ENCODE data around the gene CEBPB. TPM values are rescaled to one million over a fixed set of nuclear protein-coding genes. Genes with fewer than 3 reads are reported as not detected.

The CEBPB gene
- total RNA-seq, result 10 to 100 TPM; 17.9 to 24.1 TPM

GRCh38 chr20:50190251-50191064 is at the start of gene CEBPB:
Gene CEBPB (plus strand): TSS chr20:50190830. CDS start chr20:50191034, 204 bp downstream.
- CTCF ChIA-PET, result interaction anchor here (0.7 to 2.6 kb wide), 12 partner anchors 11 to 380 kb away, joined by 3 to 10 read pairs (median 3); no protein-coding TSS in a partner anchor
- peaks cover 16% of the 10 kb centered on the region for H3K36me3 Mint-ChIP-seq (ENCODE audit: low read depth)
- H3K27me3 Mint-ChIP-seq, result peaks cover 8% of the 10 kb centered on the region
- peak within 1 kb of the TSS; percentile 92 for H3K27ac Mint-ChIP-seq
- POLR2A ChIA-PET, result interaction anchor here (0.7 to 1.1 kb wide), 2 partner anchors 139 to 148 kb away, joined by 3 to 4 read pairs; no protein-coding TSS in a partner anchor
- H3K9me3 Mint-ChIP-seq, result no peaks in the 10 kb centered on the region
- H3K4me1 Mint-ChIP-seq, result peaks cover 30% of the 10 kb centered on the region
- H3K4me3 Mint-ChIP-seq, result peak within 1 kb of the TSS; percentile 81
- DNase-seq, result peak; percentile 88

- Mint-ChIP-seq H3K9me3 (no peaks in the 10 kb centered on the region), H3K4me1 (peaks cover 22% of the 10 kb centered on the region), H3K27ac (no peak overlapping the region), H3K4me3 (no peak overlapping the region), H3K27me3 (no peaks in the 10 kb centered on the region), H3K36me3 (ENCODE audit: low read depth) (peaks cover 23% of the 10 kb centered on the region)
- CTCF ChIA-PET, result interaction anchor here (1.5 kb wide), 1 partner anchor 19 kb away, joined by 4 read pairs; no protein-coding TSS in a partner anchor
- POLR2A ChIA-PET, result interaction anchor here (0.6 kb wide), 1 partner anchor 139 kb away, joined by 8 read pairs; no protein-coding TSS in a partner anchor
- DNase-seq, result no peak
Measured at GRCh38 chr20:50141018-50141675, 49.5 kb upstream of the CEBPB start.

GRCh38 chr20:50141811-50142561 is 48.6 kb upstream of the CEBPB start:
- Mint-ChIP-seq H3K4me1 (peaks cover 31% of the 10 kb centered on the region), H3K9me3 (no peaks in the 10 kb centered on the region), H3K36me3 (ENCODE audit: low read depth) (peaks cover 29% of the 10 kb centered on the region), H3K4me3 (no peak overlapping the region), H3K27ac (no peak overlapping the region), H3K27me3 (no peaks in the 10 kb centered on the region)
- ChIA-PET CTCF (interaction anchor here (0.5 to 1.3 kb wide), 3 partner anchors 11 to 378 kb away, joined by 3 to 5 read pairs (median 4); no protein-coding TSS in a partner anchor), POLR2A (no interaction called here)
- no peak for DNase-seq

GRCh38 chr20:50142812-50143211 is 47.8 kb upstream of the CEBPB start:
- H3K4me1 Mint-ChIP-seq, result peaks cover 37% of the 10 kb centered on the region
- ChIA-PET CTCF (interaction anchor here (1.3 to 2.4 kb wide), 2 partner anchors 10 to 22 kb away, joined by 4 to 5 read pairs; partner anchors contain the start of gene PEDS1), POLR2A (no interaction called here)
- peak overlapping the region; percentile 63 for H3K27ac Mint-ChIP-seq
- H3K36me3 Mint-ChIP-seq (ENCODE audit: low read depth), result peaks cover 33% of the 10 kb centered on the region
- H3K9me3 Mint-ChIP-seq, result no peaks in the 10 kb centered on the region
- H3K27me3 Mint-ChIP-seq, result no peaks in the 10 kb centered on the region
- H3K4me3 Mint-ChIP-seq, result no peak overlapping the region
- no peak for DNase-seq

GRCh38 chr20:50144362-50144761 is 46.3 kb upstream of the CEBPB start:
- H3K4me1 Mint-ChIP-seq, result peaks cover 53% of the 10 kb centered on the region
- H3K4me3 Mint-ChIP-seq, result no peak overlapping the region
- no peaks in the 10 kb centered on the region for H3K9me3 Mint-ChIP-seq
- DNase-seq, result no peak
- ChIA-PET POLR2A (no interaction called here), CTCF (interaction anchor here (1.2 to 2.4 kb wide), 3 partner anchors 9 to 21 kb away, joined by 4 to 5 read pairs (median 5); partner anchors contain the start of gene PEDS1)
- H3K27ac Mint-ChIP-seq, result no peak overlapping the region
- H3K27me3 Mint-ChIP-seq, result no peaks in the 10 kb centered on the region
- H3K36me3 Mint-ChIP-seq (ENCODE audit: low read depth), result peaks cover 40% of the 10 kb centered on the region

GRCh38 chr20:50145566-50145965 is 45.1 kb upstream of the CEBPB start:
- POLR2A ChIA-PET, result no interaction called here

GRCh38 chr20:50146214-50146613 is 44.4 kb upstream of the CEBPB start:
- no peaks in the 10 kb centered on the region for H3K27me3 Mint-ChIP-seq
- POLR2A ChIA-PET, result no interaction called here

More at GRCh38 chr20:50145566-50145965, 45.1 kb upstream of the CEBPB start:
- Mint-ChIP-seq H3K4me3 (no peak overlapping the region), H3K9me3 (no peaks in the 10 kb centered on the region), H3K27ac (peak overlapping the region; percentile 98), H3K27me3 (no peaks in the 10 kb centered on the region), H3K36me3 (ENCODE audit: low read depth) (peaks cover 46% of the 10 kb centered on the region), H3K4me1 (peaks cover 65% of the 10 kb centered on the region)
- CTCF ChIA-PET, result interaction anchor here (0.8 to 1.2 kb wide), 2 partner anchors 9 to 12 kb away, joined by 4 to 5 read pairs; no protein-coding TSS in a partner anchor
- no peak for DNase-seq

GRCh38 chr20:50146732-50147662 is 43.6 kb upstream of the CEBPB start:
- peaks cover 75% of the 10 kb centered on the region for H3K4me1 Mint-ChIP-seq

More at GRCh38 chr20:50146214-50146613, 44.4 kb upstream of the CEBPB start:
- Mint-ChIP-seq H3K4me3 (peak overlapping the region; percentile 72), H3K9me3 (no peaks in the 10 kb centered on the region), H3K36me3 (ENCODE audit: low read depth) (peaks cover 50% of the 10 kb centered on the region), H3K4me1 (peaks cover 71% of the 10 kb centered on the region), H3K27ac (peak overlapping the region; percentile 98)
- DNase-seq, result no peak
- CTCF ChIA-PET, result interaction anchor here (1.7 kb wide), 1 partner anchor 20 kb away, joined by 5 read pairs; no protein-coding TSS in a partner anchor

GRCh38 chr20:50149481-50150254 is 41.0 kb upstream of the CEBPB start:
- no peak overlapping the region for H3K4me3 Mint-ChIP-seq
- no peaks in the 10 kb centered on the region for H3K9me3 Mint-ChIP-seq
- H3K27me3 Mint-ChIP-seq, result no peaks in the 10 kb centered on the region
- H3K27ac Mint-ChIP-seq, result peak overlapping the region; percentile 98
- H3K36me3 Mint-ChIP-seq (ENCODE audit: low read depth), result peaks cover 42% of the 10 kb centered on the region
- CTCF ChIA-PET, result interaction anchor here (1.0 to 1.4 kb wide), 3 partner anchors 29 to 44 kb away, joined by 3 to 4 read pairs (median 3); no protein-coding TSS in a partner anchor
- DNase-seq, result no peak
- POLR2A ChIA-PET, result no interaction called here
- H3K4me1 Mint-ChIP-seq, result peaks cover 80% of the 10 kb centered on the region

More at GRCh38 chr20:50146732-50147662, 43.6 kb upstream of the CEBPB start:
- peaks cover 47% of the 10 kb centered on the region for H3K36me3 Mint-ChIP-seq (ENCODE audit: low read depth)
- ChIA-PET CTCF (interaction anchor here (1.0 to 1.8 kb wide), 8 partner anchors 8 to 337 kb away, joined by 3 to 8 read pairs (median 5); no protein-coding TSS in a partner anchor), POLR2A (interaction anchor here (0.6 kb wide), 1 partner anchor 21 kb away, joined by 3 read pairs; no protein-coding TSS in a partner anchor)
- no peaks in the 10 kb centered on the region for H3K27me3 Mint-ChIP-seq
- H3K4me3 Mint-ChIP-seq, result peak overlapping the region; percentile 72
- peak; percentile 88 for DNase-seq
- H3K9me3 Mint-ChIP-seq, result no peaks in the 10 kb centered on the region
- peak overlapping the region; percentile 98 for H3K27ac Mint-ChIP-seq

GRCh38 chr20:50151034-50151743 is 39.4 kb upstream of the CEBPB start:
- H3K9me3 Mint-ChIP-seq, result no peaks in the 10 kb centered on the region
- H3K27ac Mint-ChIP-seq, result peak overlapping the region; percentile 77
- ChIA-PET CTCF (interaction anchor here (1.3 to 3.7 kb wide), 3 partner anchors 16 to 40 kb away, joined by 4 to 32 read pairs (median 6); no protein-coding TSS in a partner anchor), POLR2A (no interaction called here)
- no peak for DNase-seq
- no peak overlapping the region for H3K4me3 Mint-ChIP-seq
- H3K27me3 Mint-ChIP-seq, result no peaks in the 10 kb centered on the region
- H3K36me3 Mint-ChIP-seq (ENCODE audit: low read depth), result peaks cover 38% of the 10 kb centered on the region
- peaks cover 74% of the 10 kb centered on the region for H3K4me1 Mint-ChIP-seq

Data from activated CD4-positive, alpha-beta T cell treated with anti-CD3 and anti-CD28 coated beads, Interleukin-2, amount 10 ng/mL, durations not matched to agents 7 days and 5 days (primary cell).